Measurements from ENCODE around the gene SQOR.

The SQOR gene

GRCh38 chr15:45664451-45664850 is 29.6 kb downstream of the SQOR start:
- DNase-seq: peak; percentile 23

GRCh38 chr15:45665261-45665660 is 30.4 kb downstream of the SQOR start:
- DNase-seq: no peak

DNA sequence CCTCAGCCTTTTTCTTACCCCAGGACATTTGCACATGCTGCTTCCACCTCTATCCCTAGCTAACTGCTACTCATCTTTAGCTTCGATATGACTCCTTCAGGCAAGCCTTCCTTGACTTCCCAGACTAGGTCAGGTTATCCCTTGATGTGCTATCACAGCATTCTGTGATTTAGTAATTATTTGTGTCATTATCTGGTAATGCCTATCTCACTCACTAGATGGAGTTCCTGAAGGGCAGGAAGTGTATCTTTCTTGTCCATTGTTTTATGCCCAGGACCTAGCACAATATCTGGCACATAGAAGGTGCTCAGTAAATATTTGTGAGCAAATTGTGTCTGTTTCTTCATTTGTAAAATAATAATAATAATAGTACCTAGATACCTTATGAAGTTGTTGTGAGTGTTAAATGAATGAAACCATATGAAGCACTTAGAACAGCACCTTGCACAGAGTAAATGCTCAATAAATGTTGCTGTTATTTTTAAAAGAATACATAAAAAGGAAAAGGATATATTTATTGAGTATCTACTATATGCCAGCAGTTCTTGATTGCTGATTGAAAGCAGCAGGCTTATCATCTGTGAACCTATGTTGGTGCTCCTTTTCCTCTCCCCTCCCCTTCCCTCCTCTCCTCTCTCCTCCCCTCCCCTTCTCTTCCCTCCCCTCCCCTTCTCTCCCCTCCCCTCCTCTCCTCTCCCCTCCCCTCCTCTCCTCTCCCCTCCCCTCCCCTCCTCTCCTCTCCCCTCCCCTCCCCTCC is 31.5 kb downstream of the SQOR start:
- no peak for DNase-seq

DNA sequence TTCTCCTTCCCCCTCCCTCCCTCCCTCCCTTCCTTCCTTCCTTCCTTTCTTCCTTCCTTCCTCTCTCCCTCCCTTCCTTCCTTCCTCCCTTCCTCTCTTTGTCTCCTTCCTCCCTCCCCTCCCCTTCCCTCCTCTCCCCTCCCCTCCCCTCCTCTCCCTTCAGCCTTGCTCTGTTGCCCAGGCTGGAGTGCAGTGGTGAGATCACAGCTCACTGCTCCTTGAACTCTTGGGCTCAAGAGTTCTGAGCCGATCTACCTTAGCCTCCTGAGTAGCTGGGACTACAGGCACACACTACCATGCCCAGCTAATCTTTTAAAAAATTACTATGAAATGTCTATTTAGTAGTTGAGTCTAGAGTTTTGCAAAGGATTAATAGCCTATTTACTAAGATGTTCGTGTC is 32.2 kb downstream of the SQOR start:
- DNase-seq: no peak

- no peak for DNase-seq
These were observed 33.6 kb downstream of the SQOR start for GRCh38 chr15:45668386-45668785.

DNA sequence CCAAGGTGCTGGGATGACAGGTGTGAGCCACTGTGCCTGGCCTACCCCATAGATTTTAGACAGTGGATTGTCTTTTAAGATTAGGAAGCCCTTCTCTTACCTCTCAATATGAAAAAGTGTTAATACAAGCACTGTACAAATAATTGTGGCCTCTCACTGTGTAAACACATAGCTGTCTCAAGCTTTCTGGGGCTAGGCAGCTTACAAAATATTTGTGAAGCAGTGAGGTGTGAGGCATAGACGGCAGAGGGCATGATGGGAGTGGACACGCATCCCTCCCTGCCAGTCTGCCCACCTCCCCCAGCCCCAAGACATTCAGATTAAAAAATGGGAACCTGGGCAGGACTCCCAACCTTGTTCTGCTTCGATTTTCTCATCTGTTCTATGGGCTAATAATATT is 34.6 kb downstream of the SQOR start:
- no peak for DNase-seq

- DNase-seq: peak; percentile 43
These were observed 35.3 kb downstream of the SQOR start for GRCh38 chr15:45670091-45670490.

DNA sequence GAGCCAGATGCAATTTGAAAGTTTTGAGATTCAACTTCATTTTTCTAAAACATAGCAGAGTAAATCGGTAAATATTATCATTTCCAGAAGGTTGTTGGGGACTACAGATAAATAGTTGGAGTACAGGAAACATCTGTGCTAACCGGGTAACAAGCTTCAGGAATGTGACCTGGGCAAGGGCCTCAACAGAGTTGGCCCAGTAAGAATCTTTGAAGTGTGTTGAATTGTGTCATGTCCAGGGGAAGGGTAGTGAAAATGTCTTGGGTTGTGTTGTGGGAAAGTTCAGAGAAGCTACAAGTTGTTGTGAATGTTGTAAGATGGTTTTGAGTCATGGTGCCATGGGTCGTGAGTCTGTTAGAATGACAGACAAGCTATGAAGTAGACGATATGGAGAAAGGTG is 35.7 kb downstream of the SQOR start:
- DNase-seq: no peak

- no peak for DNase-seq
These were observed 39.8 kb downstream of the SQOR start for GRCh38 chr15:45674677-45675076.

GRCh38 chr15:45677797-45678196 is 43.0 kb downstream of the SQOR start:
- no peak for DNase-seq

GRCh38 chr15:45678459-45679178 is 43.8 kb downstream of the SQOR start:
- DNase-seq: no peak

- DNase-seq: no peak
These were observed 49.7 kb downstream of the SQOR start for GRCh38 chr15:45684533-45684932.

GRCh38 chr15:45689616-45690015 is 54.8 kb downstream of the SQOR start:
- DNase-seq: no peak

DNA sequence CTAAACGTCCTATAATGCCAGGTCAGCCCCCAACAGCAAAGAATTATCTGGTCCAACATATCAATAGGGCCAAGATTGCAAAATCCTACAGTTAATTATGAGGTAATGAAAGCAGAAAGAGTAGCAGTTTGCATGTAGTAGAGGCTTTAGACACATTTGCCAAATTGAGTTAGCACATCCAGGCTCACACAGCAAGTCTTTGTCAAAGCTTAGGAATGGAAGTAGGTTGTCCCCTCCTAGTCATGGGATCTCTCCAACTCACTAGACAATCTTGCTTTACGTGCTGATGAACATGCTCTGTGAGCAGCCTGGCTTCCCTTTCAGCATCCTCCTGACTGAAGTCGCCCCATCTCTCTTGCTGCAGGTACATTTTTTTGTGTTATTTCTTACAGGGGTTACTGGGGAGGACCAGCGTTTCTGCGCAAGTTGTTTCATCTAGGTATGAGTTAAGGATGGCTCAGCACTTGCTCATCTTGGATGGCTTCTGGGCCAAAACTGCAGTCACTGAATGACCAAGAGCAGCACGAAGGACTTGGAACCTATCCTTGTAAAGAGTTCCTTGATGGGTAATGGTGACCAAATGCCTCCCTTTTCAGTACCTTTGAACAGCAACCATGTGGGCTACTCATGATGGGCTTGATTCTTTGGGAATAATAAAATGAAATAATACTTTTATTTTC is 55.9 kb downstream of the SQOR start:
- no peak for DNase-seq

DNA sequence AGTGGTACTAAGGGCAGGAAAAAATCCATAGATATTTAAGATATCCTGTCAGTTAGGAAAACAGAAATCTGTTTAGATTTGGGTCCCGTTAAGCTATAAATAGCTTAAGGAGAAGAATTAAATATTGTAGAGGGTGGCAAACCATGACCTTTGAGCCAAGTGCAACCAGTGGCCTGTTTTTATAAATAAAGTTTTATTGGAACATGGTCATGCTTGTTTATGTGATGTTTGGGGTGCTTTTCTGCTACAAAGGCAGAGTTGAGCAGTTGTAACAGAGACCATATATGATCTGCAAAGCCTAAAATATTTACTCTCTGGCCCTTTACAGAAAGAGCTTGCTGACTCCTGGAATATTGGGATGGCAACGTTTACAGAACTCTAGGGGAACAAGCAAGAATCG is 66.3 kb downstream of the SQOR start:
- DNase-seq: no peak

- no peak for DNase-seq
These were observed 67.2 kb downstream of the SQOR start for GRCh38 chr15:45702041-45702440.

- no peak for DNase-seq
These were observed 69.0 kb downstream of the SQOR start for GRCh38 chr15:45703670-45704328.

DNA sequence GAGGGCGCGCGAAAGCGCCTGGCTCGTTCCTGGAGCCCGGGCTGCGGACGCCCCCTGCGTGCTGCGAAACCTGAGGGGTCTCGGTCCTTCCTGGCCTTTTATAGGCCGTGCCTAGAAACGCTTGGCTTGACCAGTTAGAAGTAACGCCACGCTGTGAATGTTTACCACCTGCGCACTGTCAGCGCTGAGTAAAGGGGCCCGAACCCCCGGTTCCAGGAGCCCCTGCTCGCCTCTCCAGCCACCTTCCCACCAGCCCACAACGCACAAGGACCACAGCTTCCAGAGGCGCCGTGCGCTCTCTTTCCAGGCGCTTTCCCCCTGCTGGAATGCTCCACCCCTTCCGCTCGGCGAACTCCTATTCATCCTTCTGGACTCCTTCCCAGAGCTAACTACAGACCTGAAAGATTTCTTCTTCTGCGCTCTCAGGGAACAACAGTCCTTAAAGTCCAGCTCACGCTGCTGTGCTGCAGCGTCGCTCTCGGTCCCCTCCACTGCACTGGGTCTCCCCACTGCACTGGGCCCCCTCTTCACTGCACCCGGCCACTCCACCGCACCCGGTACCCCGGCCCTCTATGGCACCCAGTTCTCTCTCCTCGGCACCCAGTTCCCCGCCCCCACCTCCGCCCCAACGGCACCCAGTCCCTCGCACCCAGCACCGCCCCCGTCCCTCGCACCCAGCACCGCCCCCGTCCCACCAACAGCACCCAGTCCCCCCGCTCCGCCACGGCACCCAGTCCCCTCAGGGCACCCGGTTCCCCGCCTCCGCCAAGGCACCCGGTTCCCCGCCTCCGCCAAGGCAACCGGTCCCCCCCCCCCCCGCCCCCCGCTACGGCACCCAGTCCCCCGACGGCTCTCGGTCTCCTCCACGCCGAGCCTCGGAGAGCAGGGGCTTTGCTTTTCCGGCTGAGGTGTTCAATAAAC is 69.8 kb downstream of the SQOR start:
- DNase-seq: peak; percentile 14

- peak; percentile 79 for DNase-seq
These were observed 71.0 kb downstream of the SQOR start for GRCh38 chr15:45705510-45706473.

- DNase-seq: no peak
These were observed 75.8 kb downstream of the SQOR start for GRCh38 chr15:45710657-45711056.
